Prostate gland (tissue), 2 donors: ENCODE measurements around the gene GABPB2. TPM values are rescaled to one million over a fixed set of nuclear protein-coding genes. Genes with fewer than 3 reads are reported as not detected.

ENCODE experiments used
- DNase-seq: peaks from one replicate; pipeline ENCODE4 v3.0.0-alpha.2; 2019; ENCODE audit warnings: low spot score
- H3K27ac ChIP-seq, 2 donors: fragments of 200-600 bp; sonication (generic); 2 replicates each; pipeline ENCODE4 v1.5.1; 2017 to 2019
- H3K27me3 ChIP-seq: fragments of 200-600 bp; sonication (generic); replicated peaks from 2 replicates; pipeline ENCODE4 v1.5.1; 2019; ENCODE audit not compliant: insufficient read depth
- H3K36me3 ChIP-seq, 2 donors: fragments of 200-600 bp; sonication (generic); 1 replicate in 1 of 2; 2 replicates in 1 of 2; pipeline versions ENCODE4 v1.5.1 to v1.8.1; 2017 to 2019
- H3K4me1 ChIP-seq: fragments of 200-600 bp; sonication (generic); replicated peaks from 2 replicates; pipeline ENCODE4 v1.5.1; 2019
- H3K4me3 ChIP-seq, 2 donors: fragments of 200-600 bp; sonication (generic); 2 replicates each; pipeline ENCODE4 v1.5.1; 2017 to 2019
- H3K9me3 ChIP-seq: fragments of 200-600 bp; sonication (generic); 2 replicates; pipeline ENCODE4 v1.5.1; 2017
- POLR2A ChIP-seq: fragments of 450-650 bp; IDR thresholded peaks from one replicate; pipeline ENCODE4 v1.6.1; 2016; ENCODE audit warnings: antibody characterized with exemption, mild to moderate bottlenecking
- POLR2AphosphoS5 ChIP-seq: sonication (generic); formaldehyde crosslinking; IDR thresholded peaks from one replicate; pipeline ENCODE4 v1.6.1; 2017; ENCODE audit warnings: antibody characterized with exemption
- WGBS: methylation state at CpG from one replicate; pipeline ENCODE4 v1.1.5; 2018; 5-methylcytosine and 5-hydroxymethylcytosine counted together
- intact Hi-C: fragments of 100-400 bp; cut with DNase I; formaldehyde crosslinking; loops from one replicate; pipeline ENCODE4 v1.14.2; 2022
- total RNA-seq, 2 donors: library from RNA; depleted of rRNA; stranded (reverse); fragments of >200 nt; gene quantifications; one replicate each; pipeline ENCODE4 v1.1.0, GENCODE V29; 2016
- TF ChIP-seq, protein P1 (sequence below), 4 experiments: fragments of 200-600 bp in 2 of 4; fragments of 450-650 bp in 2 of 4; sonication (generic) in 2 of 4; IDR thresholded peaks; 1 replicate in 3 of 4; 2 replicates in 1 of 4; pipeline ENCODE4 v1.5.1; 2016 to 2019; ENCODE audit warnings: antibody characterized with exemption in 4 of 4, mild to moderate bottlenecking in 2 of 4, moderate library complexity in 2 of 4

Gene GABPB2
- total RNA-seq, 2 donors from 2014 or later, result 14.7 to 23.5 TPM

DNA sequence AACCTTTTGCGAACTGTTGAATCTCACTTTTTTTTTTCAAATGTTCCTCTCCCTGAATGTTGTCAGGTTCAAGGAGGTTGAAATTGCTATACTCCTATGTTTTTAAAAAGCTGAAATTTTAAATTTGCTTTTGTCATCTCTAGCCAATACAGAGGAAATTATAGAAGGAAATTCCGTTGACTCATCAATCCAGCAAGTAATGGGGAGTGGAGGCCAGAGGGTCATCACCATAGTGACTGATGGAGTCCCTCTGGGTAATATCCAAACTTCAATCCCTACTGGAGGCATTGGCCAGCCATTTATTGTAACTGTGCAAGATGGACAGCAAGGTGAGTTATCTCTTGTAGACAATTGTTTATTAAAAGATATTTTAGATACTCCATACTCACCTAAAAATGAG lies 36.3 kb downstream of the GABPB2 start:
- no peak overlapping the region for H3K27ac ChIP-seq
- no peak overlapping the region for H3K4me3 ChIP-seq
- no peaks in the 10 kb centered on the region for H3K9me3 ChIP-seq
- DNase-seq, result no peak
- WGBS, result 56% methylated on average over 2 of the region's 2 CpGs
- TF ChIP-seq, protein P1, sequence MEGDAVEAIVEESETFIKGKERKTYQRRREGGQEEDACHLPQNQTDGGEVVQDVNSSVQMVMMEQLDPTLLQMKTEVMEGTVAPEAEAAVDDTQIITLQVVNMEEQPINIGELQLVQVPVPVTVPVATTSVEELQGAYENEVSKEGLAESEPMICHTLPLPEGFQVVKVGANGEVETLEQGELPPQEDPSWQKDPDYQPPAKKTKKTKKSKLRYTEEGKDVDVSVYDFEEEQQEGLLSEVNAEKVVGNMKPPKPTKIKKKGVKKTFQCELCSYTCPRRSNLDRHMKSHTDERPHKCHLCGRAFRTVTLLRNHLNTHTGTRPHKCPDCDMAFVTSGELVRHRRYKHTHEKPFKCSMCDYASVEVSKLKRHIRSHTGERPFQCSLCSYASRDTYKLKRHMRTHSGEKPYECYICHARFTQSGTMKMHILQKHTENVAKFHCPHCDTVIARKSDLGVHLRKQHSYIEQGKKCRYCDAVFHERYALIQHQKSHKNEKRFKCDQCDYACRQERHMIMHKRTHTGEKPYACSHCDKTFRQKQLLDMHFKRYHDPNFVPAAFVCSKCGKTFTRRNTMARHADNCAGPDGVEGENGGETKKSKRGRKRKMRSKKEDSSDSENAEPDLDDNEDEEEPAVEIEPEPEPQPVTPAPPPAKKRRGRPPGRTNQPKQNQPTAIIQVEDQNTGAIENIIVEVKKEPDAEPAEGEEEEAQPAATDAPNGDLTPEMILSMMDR (IDR thresholded peaks at IDR 0.05), result no peak
- TF ChIP-seq POLR2A (no peak), POLR2AphosphoS5 (no peak)
- H3K27me3 ChIP-seq, result no peaks in the 10 kb centered on the region
- no peaks in the 10 kb centered on the region for H3K4me1 ChIP-seq
- intact Hi-C loops, result no loop called here
- H3K36me3 ChIP-seq, result no peaks in the 10 kb centered on the region

DNA sequence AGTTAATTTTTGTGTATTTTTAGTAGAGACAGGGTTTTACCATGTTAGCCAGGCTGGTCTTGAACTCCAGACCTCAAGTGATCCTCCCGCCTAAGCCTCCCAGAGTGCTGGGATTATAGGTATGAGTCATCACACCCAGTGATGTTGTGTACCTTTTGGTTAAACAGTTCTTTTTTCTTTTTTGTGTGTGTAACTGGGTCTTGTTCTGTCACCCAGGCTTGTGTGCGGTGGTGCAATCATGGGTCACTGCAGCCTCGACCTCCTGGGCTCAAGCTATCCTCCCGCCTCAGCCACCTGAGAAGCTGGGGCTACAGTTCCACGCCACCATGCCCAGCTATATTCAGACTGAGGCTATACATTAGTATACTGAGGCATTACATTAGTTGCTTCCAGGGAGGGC lies 37.8 kb downstream of the GABPB2 start:
- TF ChIP-seq POLR2A (no peak), POLR2AphosphoS5 (no peak)
- TF ChIP-seq, protein P1 (IDR thresholded peaks at IDR 0.05), result no peak
- 91% methylated on average over 5 of the region's 5 CpGs for WGBS
- Histone ChIP-seq H3K36me3 (no peaks in the 10 kb centered on the region), H3K27me3 (no peaks in the 10 kb centered on the region), H3K27ac (no peak overlapping the region), H3K4me3 (no peak overlapping the region), H3K4me1 (no peaks in the 10 kb centered on the region), H3K9me3 (no peaks in the 10 kb centered on the region)
- intact Hi-C loops, result no loop called here
- no peak for DNase-seq

DNA sequence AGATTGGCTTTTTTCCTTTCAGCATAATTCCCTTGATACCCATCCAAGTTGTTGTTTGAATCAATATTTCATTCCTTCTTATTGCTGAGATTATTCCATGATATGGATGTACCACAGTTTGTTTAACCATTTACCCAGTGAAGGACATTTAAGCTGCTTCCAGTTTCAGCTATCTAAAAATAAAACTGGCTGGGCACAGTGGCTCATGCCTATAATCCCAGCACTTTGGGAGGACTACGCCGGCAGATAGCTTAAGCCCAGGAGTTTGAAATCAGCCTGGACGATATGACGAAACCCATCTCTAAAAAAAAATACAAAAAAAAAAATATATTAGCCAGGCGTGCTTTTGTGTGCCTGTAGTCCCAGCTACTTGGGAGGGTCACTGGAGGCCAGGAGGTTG lies 43.3 kb downstream of the GABPB2 start:
- no peak for DNase-seq
- intact Hi-C loops, result no loop called here
- Histone ChIP-seq H3K4me3 (no peak overlapping the region), H3K4me1 (no peaks in the 10 kb centered on the region), H3K36me3 (no peaks in the 10 kb centered on the region), H3K9me3 (no peaks in the 10 kb centered on the region), H3K27ac (no peak overlapping the region), H3K27me3 (no peaks in the 10 kb centered on the region)
- 95% methylated on average over 5 of the region's 5 CpGs for WGBS
- TF ChIP-seq, protein P1 (IDR thresholded peaks at IDR 0.05), result no peak
- TF ChIP-seq POLR2A, result no peak
- no peak for TF ChIP-seq POLR2AphosphoS5

- 85% methylated on average over 5 of the region's 5 CpGs for WGBS
- intact Hi-C loops, result no loop called here
Measured at GRCh38 chr1:151124763-151125403, 54.3 kb downstream of the GABPB2 start.

GRCh38 chr1:151128800-151129199 lies 58.2 kb downstream of the GABPB2 start:
- WGBS, result 87% methylated on average over 6 of the region's 6 CpGs
- intact Hi-C loops, result no loop called here
- Histone ChIP-seq H3K9me3 (no peaks in the 10 kb centered on the region), H3K36me3 (no peaks in the 10 kb centered on the region), H3K4me1 (no peaks in the 10 kb centered on the region), H3K27me3 (no peaks in the 10 kb centered on the region), H3K27ac (no peak overlapping the region), H3K4me3 (no peak overlapping the region)
- TF ChIP-seq POLR2A, result no peak
- TF ChIP-seq POLR2AphosphoS5, result no peak
- TF ChIP-seq, protein P1 (IDR thresholded peaks at IDR 0.05), result no peak
- DNase-seq, result no peak

More at GRCh38 chr1:151124763-151125403, 54.3 kb downstream of the GABPB2 start:
- TF ChIP-seq, protein P1 (IDR thresholded peaks at IDR 0.05), result no peak
- TF ChIP-seq POLR2AphosphoS5 (no peak), POLR2A (no peak)
- Histone ChIP-seq H3K4me1 (no peaks in the 10 kb centered on the region), H3K4me3 (no peak overlapping the region), H3K36me3 (no peaks in the 10 kb centered on the region), H3K27ac (no peak overlapping the region), H3K9me3 (no peaks in the 10 kb centered on the region), H3K27me3 (no peaks in the 10 kb centered on the region)
- no peak for DNase-seq
